ENCODE results near the gene MC4R.

- TF ChIP-seq CTCF (IDR thresholded peaks at IDR 0.05) (no peak), POLR2A (IDR thresholded peaks at IDR 0.05) (no peak), POLR2AphosphoS5 (IDR thresholded peaks at IDR 0.05) (no peak)
Observed at GRCh38 chr18:60383893-60384292, 11.3 kb upstream of the MC4R start.
